CD4-positive, alpha-beta T cell treated with Interleukin-10 for 1 hour (primary cell): Measurements from ENCODE around the gene TBC1D5.

ENCODE experiments used
- DNase-seq: peaks from one replicate; pipeline ENCODE4 v3.0.0-alpha.2; 2020

The TBC1D5 gene

GRCh38 chr3:17459470-17459993 lies 282.9 kb downstream of the TBC1D5 start:
- DNase-seq = no peak

GRCh38 chr3:17456650-17457049 lies 285.8 kb downstream of the TBC1D5 start:
- DNase-seq = no peak

- DNase-seq = no peak
These were observed 286.4 kb downstream of the TBC1D5 start for GRCh38 chr3:17456046-17456445.

- DNase-seq = no peak
These were observed 297.6 kb downstream of the TBC1D5 start for GRCh38 chr3:17444865-17445264.

- DNase-seq = no peak
These were observed 299.3 kb downstream of the TBC1D5 start for GRCh38 chr3:17443142-17443541.

GRCh38 chr3:17442332-17443049 lies 299.9 kb downstream of the TBC1D5 start:
- no peak for DNase-seq

GRCh38 chr3:17433876-17434275 lies 308.6 kb downstream of the TBC1D5 start:
- DNase-seq = no peak

- DNase-seq = no peak
These were observed 310.2 kb downstream of the TBC1D5 start for GRCh38 chr3:17432236-17432635.

- no peak for DNase-seq
These were observed 310.9 kb downstream of the TBC1D5 start for GRCh38 chr3:17431484-17432045.

GRCh38 chr3:17431004-17431403 lies 311.4 kb downstream of the TBC1D5 start:
- DNase-seq = no peak

- DNase-seq = no peak
These were observed 311.8 kb downstream of the TBC1D5 start for GRCh38 chr3:17430582-17430981.

- no peak for DNase-seq
These were observed 318.5 kb downstream of the TBC1D5 start for GRCh38 chr3:17423786-17424536.

GRCh38 chr3:17422636-17423035 lies 319.8 kb downstream of the TBC1D5 start:
- DNase-seq = no peak

GRCh38 chr3:17420668-17421067 lies 321.8 kb downstream of the TBC1D5 start:
- DNase-seq = no peak

- DNase-seq = peak; percentile 63
These were observed 329.4 kb downstream of the TBC1D5 start for GRCh38 chr3:17412950-17413530.

GRCh38 chr3:17411157-17411877 lies 331.1 kb downstream of the TBC1D5 start:
- no peak for DNase-seq

GRCh38 chr3:17407576-17407975 lies 334.9 kb downstream of the TBC1D5 start:
- DNase-seq = no peak

- no peak for DNase-seq
These were observed 337.9 kb downstream of the TBC1D5 start for GRCh38 chr3:17404548-17404947.

- DNase-seq = no peak
These were observed 340.0 kb downstream of the TBC1D5 start for GRCh38 chr3:17402442-17402841.

GRCh38 chr3:17401912-17402311 lies 340.5 kb downstream of the TBC1D5 start:
- no peak for DNase-seq

GRCh38 chr3:17399586-17399985 lies 342.8 kb downstream of the TBC1D5 start:
- no peak for DNase-seq

- DNase-seq = no peak
These were observed 343.4 kb downstream of the TBC1D5 start for GRCh38 chr3:17398959-17399551.
